PC-9 (cell line): Measurements from ENCODE around the gene HSD17B4. TPM values are rescaled to one million over a fixed set of nuclear protein-coding genes. Genes with fewer than 3 reads are reported as not detected.
A peak's percentile ranks its signal among the peaks of the same experiment; 100 is the strongest.

Experiments
- BruUV-seq: library from RNA; stranded (reverse); fragments of 400-500 nt; replicated peaks from 2 replicates; lab custom pipeline; 2021; lab: Mats Ljungman, UMichigan
- CTCF ChIA-PET: fragments of 300-600 bp; sonication (Branson Sonifier 250); formaldehyde crosslinking; loops from one replicate; lab custom pipeline; 2022; ENCODE audit warnings: antibody characterized with exemption; lab: Charles Lee
- POLR2A ChIA-PET: fragments of 300-600 bp; sonication (Branson Sonifier 250); formaldehyde crosslinking; loops from one replicate; lab custom pipeline; 2022; ENCODE audit warnings: antibody characterized with exemption; ENCODE audit not compliant: unreplicated experiment; lab: Charles Lee
- DNase-seq, 2 experiments: peaks; one replicate each; pipeline versions ENCODE4 v3.0.0 to v3.0.0-alpha.2; 2015 to 2022; ENCODE audit warnings: mixed read lengths in 1 of 2
- H2AFZ ChIP-seq: fragments of 200-600 bp; sonication (generic); 2 replicates; pipeline ENCODE4 v1.8.1; 2017; ENCODE audit warnings: antibody characterized with exemption
- H3F3A ChIP-seq: fragments of 200-600 bp; sonication (generic); 2 replicates; pipeline ENCODE4 v1.8.1; 2017; ENCODE audit warnings: antibody characterized with exemption, mild to moderate bottlenecking, low read depth; ENCODE audit not compliant: insufficient read depth
- H3K27ac ChIP-seq: fragments of 200-600 bp; sonication (generic); 2 replicates; pipeline ENCODE4 v1.6.1; 2016; ENCODE audit warnings: mixed run types
- H3K27me3 ChIP-seq: fragments of 200-600 bp; sonication (generic); 2 replicates; pipeline ENCODE4 v1.6.1; 2016; ENCODE audit warnings: low read depth, mixed run types; ENCODE audit not compliant: insufficient read depth
- H3K36me3 ChIP-seq: fragments of 200-600 bp; sonication (generic); 2 replicates; pipeline ENCODE4 v1.6.1; 2016; ENCODE audit warnings: low read depth, mixed run types
- H3K4me1 ChIP-seq: fragments of 200-600 bp; sonication (generic); replicated peaks from 2 replicates; pipeline ENCODE4 v1.6.1; 2016; ENCODE audit warnings: mixed run types; ENCODE audit not compliant: insufficient read depth
- H3K4me2 ChIP-seq: fragments of 200-600 bp; sonication (generic); 2 replicates; pipeline ENCODE4 v1.6.1; 2017; ENCODE audit warnings: mixed run types
- H3K4me3 ChIP-seq: fragments of 200-600 bp; sonication (generic); 2 replicates; pipeline ENCODE4 v1.6.1; 2016; ENCODE audit warnings: mixed run types
- H3K79me2 ChIP-seq: fragments of 200-600 bp; sonication (generic); 2 replicates; pipeline ENCODE4 v1.6.1; 2017; ENCODE audit warnings: low read depth, mixed run types
- H3K9me2 ChIP-seq: fragments of 200-600 bp; sonication (generic); 2 replicates; pipeline ENCODE4 v1.8.1; 2017; ENCODE audit warnings: mild to moderate bottlenecking; ENCODE audit not compliant: insufficient read depth
- H3K9me3 ChIP-seq: fragments of 200-600 bp; sonication (generic); 2 replicates; pipeline ENCODE4 v1.8.1; 2016; ENCODE audit warnings: low read depth; ENCODE audit not compliant: insufficient read depth
- H4K20me1 ChIP-seq: fragments of 200-600 bp; sonication (generic); 2 replicates; pipeline ENCODE4 v1.8.1; 2017; ENCODE audit not compliant: insufficient read depth
- CTCF ChIP-seq: fragments of 200-600 bp; sonication (generic); conservative IDR thresholded peaks from 2 replicates; pipeline ENCODE4 v1.6.1; 2017; ENCODE audit warnings: mixed run types, antibody characterized with exemption, mild to moderate bottlenecking, moderate library complexity
- EZH2 ChIP-seq: fragments of 200-600 bp; sonication (generic); IDR thresholded peaks from 2 replicates; pipeline ENCODE4 v1.8.0; 2017; ENCODE audit warnings: antibody characterized with exemption, low read depth
- intact Hi-C: fragments of 100-400 bp; cut with micrococcal nuclease; formaldehyde crosslinking; loops from one replicate; pipeline ENCODE4 v1.10.0; 2022; ENCODE audit not compliant: unreplicated experiment
- total RNA-seq: library from RNA; stranded (reverse); gene quantifications from 2 replicates; pipeline ENCODE4 v1.2.3, GENCODE V29; 2021

The HSD17B4 gene
- total RNA-seq, 1 experiment from 2014 or later = 148 TPM

- BruUV-seq = no TSS peak
- ChIA-PET POLR2A (interaction anchor here (0.6 kb wide), 1 partner anchor 95 kb away, joined by 5 read pairs; no protein-coding TSS in a partner anchor), CTCF (interaction anchor here (0.9 kb wide), 1 partner anchor 397 kb away, joined by 3 read pairs; no protein-coding TSS in a partner anchor)
- H3K9me2 ChIP-seq = no peaks in the 10 kb centered on the region
- TF ChIP-seq CTCF (no peak), EZH2 (no peak)
- no peaks in the 10 kb centered on the region for H3K36me3 ChIP-seq
- H3K27me3 ChIP-seq = no peaks in the 10 kb centered on the region
- no peak overlapping the region for H3K27ac ChIP-seq
- intact Hi-C loops = loop anchor here (2.0 to 10.0 kb wide), 2 partner anchors 34 to 234 kb away; partner anchors contain the start of gene HSD17B4
- H3K4me3 ChIP-seq = no peak overlapping the region
- H4K20me1 ChIP-seq = no peaks in the 10 kb centered on the region
- peak; percentile 31 to 65 for DNase-seq
- H3K4me2 ChIP-seq = peak overlapping the region; percentile 44
- H2AFZ ChIP-seq = no peak overlapping the region
- peaks cover 28% of the 10 kb centered on the region for H3K4me1 ChIP-seq
- H3K79me2 ChIP-seq = no peaks in the 10 kb centered on the region
- H3K9me3 ChIP-seq = no peaks in the 10 kb centered on the region
- no peaks in the 10 kb centered on the region for H3F3A ChIP-seq
These were observed 33.6 kb upstream of the HSD17B4 start for GRCh38 chr5:119418606-119419100.

- peak; percentile 70 to 77 for DNase-seq
- Histone ChIP-seq H3K27me3 (no peaks in the 10 kb centered on the region), H2AFZ (no peak overlapping the region), H3K4me3 (no peak overlapping the region), H3K4me2 (peak overlapping the region; percentile 47), H3K27ac (no peak overlapping the region), H4K20me1 (no peaks in the 10 kb centered on the region), H3K79me2 (no peaks in the 10 kb centered on the region), H3K9me3 (no peaks in the 10 kb centered on the region), H3F3A (no peaks in the 10 kb centered on the region), H3K36me3 (no peaks in the 10 kb centered on the region), H3K9me2 (no peaks in the 10 kb centered on the region), H3K4me1 (peaks cover 28% of the 10 kb centered on the region)
- ChIA-PET CTCF (interaction anchor here (0.6 kb wide), 1 partner anchor 114 kb away, joined by 3 read pairs; no protein-coding TSS in a partner anchor), POLR2A (no interaction called here)
- no TSS peak for BruUV-seq
- TF ChIP-seq CTCF (no peak), EZH2 (no peak)
- intact Hi-C loops = no loop called here
These were observed 32.1 kb upstream of the HSD17B4 start for GRCh38 chr5:119420169-119420568.

GRCh38 chr5:119426057-119426456 is 26.2 kb upstream of the HSD17B4 start:
- Histone ChIP-seq H3F3A (no peaks in the 10 kb centered on the region), H3K27me3 (no peaks in the 10 kb centered on the region), H4K20me1 (no peaks in the 10 kb centered on the region), H3K27ac (no peak overlapping the region), H3K9me2 (no peaks in the 10 kb centered on the region), H3K9me3 (no peaks in the 10 kb centered on the region), H3K79me2 (no peaks in the 10 kb centered on the region), H3K4me3 (no peak overlapping the region), H2AFZ (no peak overlapping the region), H3K4me1 (no peaks in the 10 kb centered on the region), H3K4me2 (no peak overlapping the region), H3K36me3 (no peaks in the 10 kb centered on the region)
- ChIA-PET CTCF (no interaction called here), POLR2A (no interaction called here)
- intact Hi-C loops = no loop called here
- TF ChIP-seq CTCF (no peak), EZH2 (no peak)
- BruUV-seq = no TSS peak
- DNase-seq = no peak
